ENCODE data around the gene NSMCE1.

DNA sequence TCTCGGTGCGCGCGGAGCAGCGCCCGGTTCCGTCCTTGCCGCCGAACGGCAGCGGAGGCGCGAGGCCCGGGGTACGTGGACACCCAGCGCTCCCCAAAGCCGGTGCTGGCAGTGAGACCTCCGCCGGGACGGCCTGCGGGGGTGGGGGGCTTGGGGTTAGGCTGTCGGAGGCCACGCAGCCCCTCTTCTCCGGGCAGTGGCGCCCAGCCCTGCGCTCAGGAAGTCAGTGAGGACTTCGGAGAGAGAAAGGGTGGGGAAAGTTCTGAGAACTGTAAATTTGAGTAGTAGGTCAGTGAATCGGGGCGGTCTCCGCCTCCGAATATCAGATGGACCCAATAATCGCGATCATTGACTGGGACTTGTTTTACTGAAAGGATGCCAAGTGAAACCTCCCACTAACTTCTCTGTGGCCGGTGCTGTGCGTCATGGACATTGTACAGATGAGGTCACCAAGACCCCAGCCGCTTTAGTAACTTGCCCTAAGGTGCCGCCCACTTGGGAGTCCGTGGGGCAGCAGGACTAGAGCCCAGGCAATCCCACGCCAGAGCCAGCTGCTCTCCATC, 45.7 kb upstream of the NSMCE1 start:
- peak; percentile 83 for TF ChIP-seq POLR2A (IDR thresholded peaks at IDR 0.05)
- TF ChIP-seq, protein P1, sequence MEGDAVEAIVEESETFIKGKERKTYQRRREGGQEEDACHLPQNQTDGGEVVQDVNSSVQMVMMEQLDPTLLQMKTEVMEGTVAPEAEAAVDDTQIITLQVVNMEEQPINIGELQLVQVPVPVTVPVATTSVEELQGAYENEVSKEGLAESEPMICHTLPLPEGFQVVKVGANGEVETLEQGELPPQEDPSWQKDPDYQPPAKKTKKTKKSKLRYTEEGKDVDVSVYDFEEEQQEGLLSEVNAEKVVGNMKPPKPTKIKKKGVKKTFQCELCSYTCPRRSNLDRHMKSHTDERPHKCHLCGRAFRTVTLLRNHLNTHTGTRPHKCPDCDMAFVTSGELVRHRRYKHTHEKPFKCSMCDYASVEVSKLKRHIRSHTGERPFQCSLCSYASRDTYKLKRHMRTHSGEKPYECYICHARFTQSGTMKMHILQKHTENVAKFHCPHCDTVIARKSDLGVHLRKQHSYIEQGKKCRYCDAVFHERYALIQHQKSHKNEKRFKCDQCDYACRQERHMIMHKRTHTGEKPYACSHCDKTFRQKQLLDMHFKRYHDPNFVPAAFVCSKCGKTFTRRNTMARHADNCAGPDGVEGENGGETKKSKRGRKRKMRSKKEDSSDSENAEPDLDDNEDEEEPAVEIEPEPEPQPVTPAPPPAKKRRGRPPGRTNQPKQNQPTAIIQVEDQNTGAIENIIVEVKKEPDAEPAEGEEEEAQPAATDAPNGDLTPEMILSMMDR (IDR thresholded peaks at IDR 0.05) = no peak
